GM12878 (cell line): ENCODE results near the gene GKN1. TPM values are rescaled to one million over a fixed set of nuclear protein-coding genes. Genes with fewer than 3 reads are reported as not detected.

Source experiments
- ATAC-seq: fragments of 200-7000 bp; cut with Tn5 transposase; 3 replicates; pipeline ENCODE4 v1.9.1; 2020; ENCODE audit warnings: mild to moderate bottlenecking, moderate library complexity
- Bru-seq: library from RNA; stranded (reverse); fragments of 400-500 nt; gene quantifications from one replicate; lab custom pipeline; 2021; lab: Mats Ljungman, UMichigan
- BruChase-seq, 2 experiments: library from RNA; stranded (reverse); fragments of 400-500 nt; gene quantifications; one replicate each; lab custom pipeline; 2021; lab: Mats Ljungman, UMichigan
- BruUV-seq: library from RNA; stranded (reverse); fragments of 400-500 nt; replicated peaks from 2 replicates; lab custom pipeline; 2021; lab: Mats Ljungman, UMichigan
- CTCF ChIA-PET: fragments of 300-600 bp; sonication (Branson Sonifier 250); formaldehyde crosslinking; extraction: SDS; loops from one replicate; lab custom pipeline; 2021; ENCODE audit warnings: inconsistent platforms; lab: Yijun Ruan, JAX
- POLR2A ChIA-PET: fragments of 350-600 bp; formaldehyde crosslinking; extraction: SDS; loops from one replicate; lab custom pipeline; 2021; ENCODE audit warnings: inconsistent platforms; lab: Charles Lee
- RAD21 ChIA-PET: fragments of 300-600 bp; sonication (Branson Sonifier 250); formaldehyde crosslinking; loops from one replicate; lab custom pipeline; 2023; ENCODE audit warnings: antibody characterized with exemption; ENCODE audit not compliant: unreplicated experiment; lab: Charles Lee
- SMC1A ChIA-PET: fragments of 300-600 bp; sonication (Branson Sonifier 250); formaldehyde crosslinking; loops from one replicate; lab custom pipeline; 2023; ENCODE audit not compliant: unreplicated experiment, uncharacterized antibody; lab: Charles Lee
- DNase-seq: peaks from one replicate; pipeline ENCODE4 v3.0.0-alpha.2; 2011; ENCODE audit warnings: low read depth, low spot score
- FAIRE-seq: peaks from 3 replicates; lab custom pipeline; 2011; peaks lifted over from hg19 to GRCh38; lab: Jason Lieb, UNC
- H2AFZ ChIP-seq: 2 replicates; pipeline ENCODE4 v1.6.0; 2011; ENCODE audit warnings: low read depth, low read length, control low read depth; ENCODE audit not compliant: control insufficient read depth
- H3K27ac ChIP-seq: 2 replicates; pipeline ENCODE4 v1.5.1; 2011; ENCODE audit warnings: control low read depth; ENCODE audit not compliant: control insufficient read depth, insufficient read depth
- H3K27me3 ChIP-seq, 2 experiments: replicated peaks in 1 of 2; 2 replicates each; pipeline versions ENCODE4 v1.6.0 to v1.6.1; 2011; ENCODE audit warnings: low read length in 1 of 2; ENCODE audit not compliant: control insufficient read depth in 2 of 2, insufficient read depth in 2 of 2
- H3K36me3 ChIP-seq, 2 experiments: 2 replicates each; pipeline ENCODE4 v1.5.1; 2011; ENCODE audit warnings: low read length in 1 of 2; ENCODE audit not compliant: control insufficient read depth in 2 of 2, insufficient read depth in 2 of 2
- H3K4me1 ChIP-seq: 2 replicates; pipeline ENCODE4 v1.6.1; 2011; ENCODE audit warnings: mild to moderate bottlenecking, low read length, moderate library complexity, mixed read lengths; ENCODE audit not compliant: control insufficient read depth, insufficient read depth
- H3K4me2 ChIP-seq: 2 replicates; pipeline ENCODE4 v1.6.0; 2011; ENCODE audit warnings: control low read depth; ENCODE audit not compliant: control insufficient read depth, insufficient read depth
- H3K4me3 ChIP-seq: fragments of 200-600 bp; sonication (generic); 2 replicates; pipeline ENCODE4 v1.5.1; 2016
- H3K79me2 ChIP-seq: 2 replicates; pipeline ENCODE4 v1.6.0; 2011; ENCODE audit warnings: low read length; ENCODE audit not compliant: control insufficient read depth, insufficient read depth
- H3K9ac ChIP-seq: 2 replicates; pipeline ENCODE4 v1.8.0; 2011; ENCODE audit warnings: low read length, control low read depth, mixed read lengths; ENCODE audit not compliant: control insufficient read depth, insufficient read depth
- H3K9me3 ChIP-seq: replicated peaks from 3 replicates; pipeline ENCODE4 v1.5.1; 2011; ENCODE audit warnings: mild to moderate bottlenecking, low read length; ENCODE audit not compliant: control insufficient read depth, insufficient read depth
- H4K20me1 ChIP-seq: 2 replicates; pipeline ENCODE4 v1.6.0; 2011; ENCODE audit not compliant: control insufficient read depth, insufficient read depth
- BRCA1 ChIP-seq: IDR thresholded peaks from 2 replicates; pipeline ENCODE4 v1.6.1; 2011; ENCODE audit warnings: low read depth, low read length, improper control_type of control experiment
- CHD2 ChIP-seq: IDR thresholded peaks from 2 replicates; pipeline ENCODE4 v1.6.1; 2011; ENCODE audit warnings: low read depth, low read length, improper control_type of control experiment, borderline replicate concordance
- E2F8 ChIP-seq: fragments of 450-650 bp; IDR thresholded peaks from 2 replicates; pipeline ENCODE4 v1.6.1; 2018; ENCODE audit warnings: mild to moderate bottlenecking, low read depth, moderate library complexity; ENCODE audit not compliant: partially characterized antibody
- IRF4 ChIP-seq: IDR thresholded peaks from 2 replicates; pipeline ENCODE4 v1.6.1; 2011; ENCODE audit warnings: low read depth, low read length
- JUND ChIP-seq: IDR thresholded peaks from 2 replicates; pipeline ENCODE4 v1.6.1; 2012; ENCODE audit warnings: low read depth, mild to moderate bottlenecking, low read length, improper control_type of control experiment, moderate library complexity
- MEF2B ChIP-seq: fragments of 450-650 bp; IDR thresholded peaks from 2 replicates; pipeline ENCODE4 v1.6.1; 2018; ENCODE audit warnings: mild to moderate bottlenecking, moderate library complexity; ENCODE audit not compliant: partially characterized antibody, poor library complexity, severe bottlenecking
- MTA2 ChIP-seq: fragments of 450-650 bp; IDR thresholded peaks from 2 replicates; pipeline ENCODE4 v1.6.1; 2016; ENCODE audit warnings: low read depth, mild to moderate bottlenecking, moderate library complexity
- MYC ChIP-seq: IDR thresholded peaks from 2 replicates; pipeline ENCODE4 v1.6.1; 2011; ENCODE audit warnings: mild to moderate bottlenecking, low read length, moderate library complexity, inconsistent platforms; ENCODE audit not compliant: insufficient read depth, insufficient replicate concordance, insufficient read length, severe bottlenecking
- POLR2AphosphoS5 ChIP-seq: IDR thresholded peaks from 2 replicates; pipeline ENCODE4 v1.6.1; 2011; ENCODE audit warnings: mild to moderate bottlenecking, low read length, inconsistent platforms
- RBBP5 ChIP-seq: fragments of 200-600 bp; sonication (generic); conservative IDR thresholded peaks from 2 replicates; pipeline ENCODE4 v1.6.1; 2016
- RCOR1 ChIP-seq: conservative IDR thresholded peaks from 2 replicates; pipeline ENCODE4 v1.6.1; 2012; ENCODE audit warnings: low read depth, low read length, improper control_type of control experiment
- SPI1 ChIP-seq: IDR thresholded peaks from 2 replicates; pipeline ENCODE4 v1.6.1; 2011; ENCODE audit warnings: low read depth, mild to moderate bottlenecking, low read length, moderate library complexity, borderline replicate concordance; ENCODE audit not compliant: insufficient read depth
- SRF ChIP-seq, 2 experiments: IDR thresholded peaks; 2 replicates each; pipeline ENCODE4 v1.6.1; 2011; ENCODE audit warnings: low read depth in 2 of 2, low read length in 2 of 2, mild to moderate bottlenecking in 1 of 2, moderate library complexity in 1 of 2
- TBL1XR1 ChIP-seq: IDR thresholded peaks from 2 replicates; pipeline ENCODE4 v1.6.1; 2012; ENCODE audit warnings: low read depth, low read length, improper control_type of control experiment
- ZBTB11 ChIP-seq: fragments of 450-650 bp; formaldehyde crosslinking; IDR thresholded peaks from 2 replicates; pipeline ENCODE4 v1.5.0; 2022; ENCODE audit warnings: mild to moderate bottlenecking, missing genetic modification characterization
- ZNF207 ChIP-seq: fragments of 450-650 bp; IDR thresholded peaks from 2 replicates; pipeline ENCODE4 v1.6.1; 2014; ENCODE audit warnings: antibody characterized with exemption, mild to moderate bottlenecking, borderline replicate concordance
- WGBS: methylation state at CpG from one replicate; pipeline ENCODE4 v1.1.6; 2016; ENCODE audit warnings: low lambda C conversion rate; ENCODE audit not compliant: insufficient replicate concordance, insufficient coverage; ENCODE audit errors: missing lambda C conversion rate; 5-methylcytosine and 5-hydroxymethylcytosine counted together
- in situ Hi-C: fragments of 300-500 bp; cut with MboI; formaldehyde crosslinking; loops from 9 replicates; pipeline ENCODE4 v1.14.3; 2018; ENCODE audit warnings: mixed read lengths
- intact Hi-C: fragments of 100-400 bp; cut with micrococcal nuclease; formaldehyde crosslinking; loops from one replicate; pipeline ENCODE4 v1.14.2; 2022; ENCODE audit not compliant: unreplicated experiment
- long read RNA-seq, 2 experiments: library from polyadenylated mRNA; unstranded; transcript quantifications; one replicate each; pipeline ENCODE4 v2.0.0, GENCODE V29; 2019 to 2020
- polyA minus RNA-seq, 3 experiments: library from RNA; depleted of rRNA, polyadenylated mRNA; stranded (reverse); fragments of >200 nt; gene quantifications; 2 replicates each; pipeline ENCODE4 v1.2.3, GENCODE V29; 2011
- polyA plus RNA-seq, 11 experiments: library from polyadenylated mRNA; depleted of rRNA in 4 of 11; unstranded in 6 of 11; stranded (reverse) in 5 of 11; fragments of >200 nt; fragmentation: Nextera tagmentation in 4 of 11; fragmentation: Illumina TruSeq in 1 of 11; extraction: Ambion mirVana in 4 of 11; extraction: Trizol in 1 of 11; gene quantifications; 1 replicate in 1 of 11; 2 replicates in 10 of 11; pipeline versions ENCODE4 v1.2.1 to v1.2.3, GENCODE V29; 2011 to 2016; ENCODE audit warnings: inconsistent platforms in 2 of 11, missing spikeins in 2 of 11, low read depth in 1 of 11
- total RNA-seq, 4 experiments: library from RNA; depleted of rRNA in 3 of 4; stranded (reverse); fragments of >200 nt in 3 of 4; fragmentation: Illumina TruSeq in 1 of 4; extraction: Trizol in 1 of 4; gene quantifications; 2 replicates each; pipeline versions ENCODE4 v1.2.1 to v1.2.3, GENCODE V29; 2013 to 2021

Gene GKN1
- total RNA-seq (2013; cell fraction: nucleolus; rRNA removed): not detected in 2 replicates
- total RNA-seq (2014; rRNA removed): not detected in 2 replicates
- not detected in 2 replicates for total RNA-seq (2014; rRNA removed; fragmentation: Illumina TruSeq; extraction: Trizol)
- total RNA-seq (2021): not detected in 2 replicates
- not detected for polyA plus RNA-seq (2011; ENCODE audit: low read depth)
- not detected in 2 replicates for polyA plus RNA-seq (2011; rRNA removed)
- not detected in 2 replicates for polyA plus RNA-seq (2011; cell fraction: cytosol; rRNA removed)
- not detected in 2 replicates for polyA plus RNA-seq (2011; cell fraction: nucleus; rRNA removed)
- polyA plus RNA-seq (2012): not detected in 2 replicates
- polyA plus RNA-seq (2014; fragmentation: Illumina TruSeq; extraction: Trizol): not detected in 2 replicates
- not detected for polyA plus RNA-seq (2014; fragmentation: Nextera tagmentation; extraction: Ambion mirVana)
- polyA plus RNA-seq (2014; rRNA removed): not detected in 2 replicates
- not detected for polyA plus RNA-seq (2016; fragmentation: Nextera tagmentation; extraction: Ambion mirVana)
- not detected in 2 replicates for polyA minus RNA-seq (2011; rRNA and poly(A)+ RNA removed)
- not detected in 2 replicates for polyA minus RNA-seq (2011; cell fraction: cytosol; rRNA and poly(A)+ RNA removed)
- not detected in 2 replicates for polyA minus RNA-seq (2011; cell fraction: nucleus; rRNA and poly(A)+ RNA removed)
- Bru-seq, nascent RNA: not detected
- BruChase-seq, experiment 1, labeled RNA remaining after a 6-hour chase: not detected
- not detected for BruChase-seq, experiment 2, labeled RNA remaining after a 2-hour chase
- long read RNA-seq, experiment 1: 0 reads
- long read RNA-seq, experiment 2: 0 reads

GRCh38 chr2:68974251-68974650 is at the start of gene GKN1:
Gene GKN1, plus strand, starts transcription at chr2:68974636. Its CDS starts 42 bp downstream, at chr2:68974678.
- no peak for FAIRE-seq
- Histone ChIP-seq H3K4me3 (no peak within 1 kb of the TSS), H3K4me2 (no peak within 1 kb of the TSS), H3K36me3 (no peaks in the 10 kb centered on the region), H2AFZ (no peak within 1 kb of the TSS), H3K79me2 (no peaks in the 10 kb centered on the region), H3K9ac (no peak within 1 kb of the TSS), H3K9me3 (no peaks in the 10 kb centered on the region), H3K27me3 (peaks cover 0 to 5% of the 10 kb centered on the region in 2 experiments; a peak in 1 of 4 replicates), H4K20me1 (no peaks in the 10 kb centered on the region), H3K27ac (no peak within 1 kb of the TSS), H3K4me1 (no peaks in the 10 kb centered on the region)
- 6% methylated on average over 3 of the region's 3 CpGs for WGBS
- no peak for ATAC-seq
- ChIA-PET CTCF (interaction anchor here (0.7 to 1.1 kb wide), 2 partner anchors 16 to 222 kb away, joined by 3 to 4 read pairs; no protein-coding TSS in a partner anchor), SMC1A (interaction anchor here (0.5 to 1.5 kb wide), 3 partner anchors 16 to 77 kb away, joined by 3 to 4 read pairs (median 3); no protein-coding TSS in a partner anchor), POLR2A (no interaction called here), RAD21 (no interaction called here)
- in situ Hi-C loops: no loop called here
- BruUV-seq: no TSS peak
- no peak for DNase-seq
- intact Hi-C loops: no loop called here
- TF ChIP-seq ZNF207 (no peak), MYC (no peak), JUND (no peak), E2F8 (no peak), MEF2B (no peak), ZBTB11 (CRISPR knock-in tag) (no peak), BRCA1 (no peak), TBL1XR1 (no peak), RBBP5 (no peak), SPI1 (no peak), POLR2AphosphoS5 (no peak), MTA2 (no peak), RCOR1 (no peak), CHD2 (no peak), IRF4 (no peak), SRF (IDR thresholded peaks at IDR 0.05; ENCODE audit: low read depth in 2 of 2, low read length in 2 of 2) (no peak)
